CD4-positive, alpha-beta T cell treated with Interleukin-4 for 1 hour (primary cell): ENCODE results near the gene PKDREJ.
"Not testable (repeated sequence)": the region's sequence is repeated elsewhere in the genome, so short reads cannot be mapped to it uniquely, and the experiment has no call there.

Experiments used
- DNase-seq, 2 donors: peaks; one replicate each; pipeline ENCODE4 v3.0.0-alpha.2; 2020 to 2022

Gene PKDREJ, protein sequence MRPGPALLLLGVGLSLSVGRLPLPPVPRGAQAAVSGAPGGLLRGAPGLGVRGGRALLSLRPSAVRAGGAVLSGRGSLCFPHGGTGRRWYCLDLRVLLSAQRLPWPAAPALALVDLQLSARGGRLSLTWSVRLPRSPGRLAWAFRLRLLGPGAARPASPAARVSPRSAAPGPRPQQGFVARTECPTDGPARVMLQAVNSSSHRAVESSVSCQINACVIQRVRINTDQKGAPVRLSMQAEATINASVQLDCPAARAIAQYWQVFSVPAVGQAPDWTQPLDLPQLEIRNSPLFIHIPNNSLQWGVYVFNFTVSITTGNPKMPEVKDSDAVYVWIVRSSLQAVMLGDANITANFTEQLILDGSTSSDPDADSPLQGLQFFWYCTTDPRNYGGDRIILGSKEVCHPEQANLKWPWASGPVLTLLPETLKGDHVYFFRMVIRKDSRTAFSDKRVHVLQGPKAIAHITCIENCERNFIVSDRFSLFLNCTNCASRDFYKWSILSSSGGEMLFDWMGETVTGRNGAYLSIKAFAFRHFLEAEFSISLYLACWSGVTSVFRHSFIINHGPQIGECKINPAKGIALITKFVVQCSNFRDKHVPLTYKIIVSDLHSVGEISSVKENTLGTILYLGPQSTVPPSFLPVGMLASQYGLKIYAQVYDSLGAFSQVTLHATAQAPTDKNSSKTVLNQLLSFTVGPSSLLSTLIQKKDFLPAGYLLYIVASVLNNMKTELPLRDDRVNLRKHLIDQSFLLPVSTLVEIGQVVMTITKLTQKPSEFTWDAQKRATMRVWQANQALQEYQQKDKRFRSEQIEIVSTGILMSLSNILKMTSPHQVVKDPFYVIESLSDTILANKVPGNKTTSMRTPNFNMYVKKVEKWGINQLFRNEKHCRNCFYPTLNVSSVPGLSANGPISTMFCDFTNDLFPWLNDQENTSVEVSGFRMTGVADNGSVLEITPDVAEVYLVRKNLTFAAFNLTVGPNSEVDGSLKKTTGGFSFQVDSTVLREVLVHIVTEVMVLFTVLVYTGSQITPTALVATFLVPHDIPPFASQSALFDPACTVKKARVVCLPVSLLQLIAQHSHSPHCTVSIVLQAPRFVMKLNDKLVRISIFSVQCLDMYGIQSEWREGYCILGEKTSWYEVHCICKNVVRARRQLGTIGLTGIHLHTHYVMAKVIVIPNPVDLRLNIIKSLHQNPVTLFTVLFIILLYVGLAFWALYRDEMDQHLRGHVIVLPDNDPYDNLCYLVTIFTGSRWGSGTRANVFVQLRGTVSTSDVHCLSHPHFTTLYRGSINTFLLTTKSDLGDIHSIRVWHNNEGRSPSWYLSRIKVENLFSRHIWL (N-terminal part only)

GRCh38 chr22:46263216-46263590 is at the start of gene PKDREJ:
TSS of gene PKDREJ (minus strand) at chr22:46263343. CDS start at chr22:46263322, 21 bp downstream.
- DNase-seq, result no peak

DNA sequence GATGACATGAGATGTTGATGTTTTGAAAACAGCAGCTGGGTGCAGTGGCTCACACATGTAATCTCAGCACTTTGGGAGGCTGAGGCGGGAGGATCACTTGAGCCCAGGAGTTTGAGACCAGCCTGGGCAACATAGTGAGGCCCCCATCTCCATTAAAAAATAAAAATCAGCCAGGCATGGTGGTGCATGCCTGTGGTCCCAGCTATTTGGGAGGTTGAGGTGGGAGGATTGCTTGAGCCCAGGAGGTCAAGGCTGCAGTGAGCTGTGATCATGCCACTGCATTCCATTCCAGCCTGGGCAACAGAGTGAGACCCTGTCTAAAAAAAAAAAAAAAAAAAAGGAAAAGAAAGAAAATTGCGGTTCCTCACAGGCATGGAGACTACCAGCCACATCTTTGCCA is 49.7 kb upstream of the PKDREJ start:
- DNase-seq, result not testable (repeated sequence)

- DNase-seq, result no peak
Observed at GRCh38 chr22:46312056-46312455, 48.9 kb upstream of the PKDREJ start.

DNA sequence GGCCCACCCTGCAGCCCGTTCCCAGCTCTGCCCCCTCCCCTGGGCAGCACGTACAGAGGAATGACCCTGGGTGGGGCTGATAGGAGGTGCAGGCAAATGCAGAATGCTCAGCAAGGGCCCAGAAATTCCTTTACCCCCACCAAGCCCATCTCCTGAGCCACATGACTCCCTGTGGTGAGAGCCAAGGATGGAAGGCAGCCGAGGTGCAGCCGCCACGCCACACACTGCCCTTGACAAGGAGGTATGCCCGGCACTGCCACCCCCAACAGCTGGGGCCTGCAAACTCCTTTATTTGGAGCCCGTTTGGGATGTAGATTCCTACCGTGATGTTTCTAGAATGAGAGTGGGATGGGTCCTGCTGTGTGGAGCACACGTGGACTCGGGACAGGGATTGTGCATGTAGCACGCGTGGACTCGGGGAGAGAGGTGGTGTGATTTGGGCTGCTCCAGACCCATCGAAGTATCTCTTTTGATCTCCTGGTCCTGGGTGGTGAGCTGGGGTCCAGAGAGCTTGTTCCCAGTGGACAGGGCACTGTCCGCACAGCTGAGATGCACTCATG is 46.5 kb upstream of the PKDREJ start:
- no peak for DNase-seq

- no peak for DNase-seq
Observed at GRCh38 chr22:46308283-46308988, 45.3 kb upstream of the PKDREJ start.

- DNase-seq, result no peak
Observed at GRCh38 chr22:46303347-46303965, 40.3 kb upstream of the PKDREJ start.

GRCh38 chr22:46300491-46300890 is 37.3 kb upstream of the PKDREJ start:
- no peak for DNase-seq

- no peak for DNase-seq
Observed at GRCh38 chr22:46299101-46299500, 36.0 kb upstream of the PKDREJ start.

- no peak for DNase-seq
Observed at GRCh38 chr22:46297151-46297812, 34.1 kb upstream of the PKDREJ start.

DNA sequence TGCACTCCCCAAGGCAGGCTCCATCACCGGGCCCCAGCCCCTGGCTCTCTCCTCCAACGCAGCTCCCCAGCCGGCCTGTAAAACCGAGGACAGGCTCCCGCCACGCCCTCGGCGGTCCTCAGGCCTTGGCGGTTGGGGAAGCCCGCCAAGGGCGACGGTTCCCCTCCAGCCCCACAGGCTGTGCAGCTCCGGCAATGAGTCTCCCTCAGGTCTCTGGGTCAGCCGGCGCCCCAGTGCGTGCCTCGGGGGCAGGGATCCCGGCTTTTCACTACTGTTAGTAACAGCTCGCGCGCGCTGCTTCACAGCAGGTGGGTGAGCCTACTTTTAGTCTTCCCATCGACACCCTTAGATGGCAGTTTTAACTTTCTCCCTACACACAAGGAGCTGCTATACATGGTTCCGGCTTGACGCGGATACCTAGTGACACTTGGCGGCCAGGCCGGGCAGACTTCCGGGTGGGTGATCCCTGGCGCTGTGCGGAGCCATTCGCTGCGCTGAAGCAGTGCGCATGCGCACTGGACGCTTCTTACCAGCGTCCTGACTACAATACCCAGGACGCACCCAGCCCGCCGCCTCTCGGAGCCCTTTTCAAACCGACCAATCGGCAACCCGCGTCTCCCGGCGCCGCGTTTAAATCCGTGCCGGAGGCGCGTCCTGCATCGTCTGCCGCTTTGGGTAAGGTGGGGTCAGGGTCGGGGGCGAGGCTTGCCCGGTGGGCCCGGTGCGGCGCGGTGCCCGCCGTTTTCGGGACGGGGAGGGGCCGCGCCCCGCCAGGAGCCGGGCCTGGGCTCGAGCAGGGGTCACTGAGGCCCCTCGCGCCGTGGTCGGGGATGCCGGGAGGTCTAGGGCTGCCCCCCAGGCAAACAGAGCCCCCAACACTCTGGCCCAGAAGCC is 33.4 kb upstream of the PKDREJ start, which contains the start of gene GTSE1:
TSS of gene GTSE1 (plus strand) at position 614 of the 894 bp plus-strand sequence. CDS start 531 bp downstream, outside the sequence.
- DNase-seq, result peak; percentile 98 to 99

GRCh38 chr22:46295277-46295971 is 32.3 kb upstream of the PKDREJ start:
- no peak for DNase-seq

DNA sequence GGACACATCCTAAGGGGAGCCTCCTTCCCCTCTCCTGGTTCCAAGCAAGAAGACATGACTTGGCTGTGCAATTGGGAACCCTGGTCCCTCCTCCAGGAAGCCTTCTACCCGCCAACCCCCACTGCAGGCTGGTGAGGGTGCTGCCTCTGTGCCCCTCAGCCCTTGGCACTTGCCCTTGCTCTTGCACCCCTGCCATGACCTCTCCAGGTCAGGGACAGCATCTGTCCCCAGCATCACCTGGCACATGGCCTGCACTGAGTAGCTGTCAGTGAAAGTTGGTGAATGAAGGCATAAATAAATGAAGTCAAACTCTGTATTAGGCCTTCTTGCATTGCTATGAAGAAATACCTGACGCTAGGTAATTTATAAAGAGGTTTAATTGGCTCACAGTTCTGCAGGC is 31.6 kb upstream of the PKDREJ start:
- DNase-seq, result no peak

GRCh38 chr22:46293577-46294260 is 30.6 kb upstream of the PKDREJ start:
- peak in 1 of 2 donors; percentile 31 for DNase-seq

GRCh38 chr22:46292732-46293131 is 29.6 kb upstream of the PKDREJ start:
- DNase-seq, result no peak

DNA sequence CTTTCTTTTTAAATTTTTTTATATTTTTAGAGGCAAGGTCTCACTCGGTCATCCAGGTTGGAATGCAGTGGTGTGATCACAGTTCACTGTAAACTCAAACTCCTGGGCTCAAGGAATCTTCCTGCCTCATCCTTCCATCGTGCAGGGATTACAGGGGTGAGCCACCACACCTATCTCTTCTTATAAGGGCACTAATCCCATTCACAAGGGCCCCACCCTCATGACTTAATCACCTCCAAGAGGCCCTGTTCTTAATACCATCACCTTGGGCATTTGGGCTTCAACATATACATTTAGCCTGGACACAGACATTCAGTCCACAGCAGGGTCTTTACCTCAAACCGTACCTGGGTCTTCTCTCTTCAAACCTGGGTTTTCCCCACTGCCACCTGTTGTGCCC is 29.0 kb upstream of the PKDREJ start:
- no peak for DNase-seq

- no peak for DNase-seq
Observed at GRCh38 chr22:46290843-46291785, 28.0 kb upstream of the PKDREJ start.
